OCI-LY7 (cell line): ENCODE data around the gene BMI1. TPM values are rescaled to one million over a fixed set of nuclear protein-coding genes. Genes with fewer than 3 reads are reported as not detected.

ENCODE experiments used
- BruUV-seq: library from RNA; stranded (reverse); fragments of 400-500 nt; replicated peaks from 2 replicates; lab custom pipeline; 2021; lab: Mats Ljungman, UMichigan
- CTCF ChIA-PET: fragments of 300-600 bp; sonication (Branson Sonifier 250); formaldehyde crosslinking; loops from one replicate; lab custom pipeline; 2022; ENCODE audit warnings: antibody characterized with exemption; ENCODE audit not compliant: unreplicated experiment; lab: Charles Lee
- POLR2A ChIA-PET: fragments of 300-600 bp; sonication (Branson Sonifier 250); formaldehyde crosslinking; loops from one replicate; lab custom pipeline; 2022; ENCODE audit warnings: antibody characterized with exemption; lab: Charles Lee
- DNase-seq: peaks from one replicate; pipeline ENCODE4 v3.0.0-alpha.2; 2015; ENCODE audit warnings: low spot score
- H2AFZ ChIP-seq: fragments of 200-600 bp; sonication (generic), shearing (Covaris generic); 2 replicates; pipeline ENCODE4 v1.6.1; 2014; ENCODE audit warnings: mild to moderate bottlenecking, antibody characterized with exemption, low read length, moderate library complexity
- H3K27ac ChIP-seq: fragments of 200-600 bp; sonication (generic); 2 replicates; pipeline ENCODE4 v1.5.1; 2014; ENCODE audit warnings: mixed run types, low read depth, mild to moderate bottlenecking, moderate library complexity, low read length, inconsistent platforms; ENCODE audit not compliant: poor library complexity, severe bottlenecking
- H3K36me3 ChIP-seq: fragments of 200-600 bp; sonication (generic); 2 replicates; pipeline ENCODE4 v1.6.1; 2014; ENCODE audit warnings: mild to moderate bottlenecking, antibody characterized with exemption, low read length, moderate library complexity, mixed read lengths; ENCODE audit not compliant: insufficient read depth
- H3K4me1 ChIP-seq: fragments of 200-600 bp; sonication (generic); 2 replicates; pipeline ENCODE4 v1.5.1; 2014; ENCODE audit warnings: mild to moderate bottlenecking, low read length; ENCODE audit not compliant: insufficient read depth, poor library complexity, severe bottlenecking
- H3K4me2 ChIP-seq: fragments of 200-600 bp; sonication (generic); 2 replicates; pipeline ENCODE4 v1.6.1; 2014; ENCODE audit warnings: mild to moderate bottlenecking, low read length
- H3K4me3 ChIP-seq: fragments of 200-600 bp; sonication (generic); 2 replicates; pipeline ENCODE4 v1.5.1; 2014; ENCODE audit warnings: mild to moderate bottlenecking, low read depth, low read length; ENCODE audit not compliant: poor library complexity, severe bottlenecking
- H3K79me2 ChIP-seq: fragments of 200-600 bp; sonication (generic); 2 replicates; pipeline ENCODE4 v1.6.1; 2016; ENCODE audit warnings: low read depth, mild to moderate bottlenecking, low read length, moderate library complexity, mixed read lengths; ENCODE audit not compliant: insufficient read depth
- H3K9me2 ChIP-seq: fragments of 200-600 bp; sonication (generic); 2 replicates; pipeline ENCODE4 v1.6.1; 2016; ENCODE audit warnings: mild to moderate bottlenecking, low read length, mixed read lengths; ENCODE audit not compliant: insufficient read depth
- H3K9me3 ChIP-seq: fragments of 200-600 bp; sonication (generic); 2 replicates; pipeline ENCODE4 v1.6.1; 2014; ENCODE audit warnings: mild to moderate bottlenecking, mixed run types, low read length, mixed read lengths
- H4K20me1 ChIP-seq: fragments of 200-600 bp; sonication (generic); 2 replicates; pipeline ENCODE4 v1.6.1; 2014; ENCODE audit warnings: mild to moderate bottlenecking, antibody characterized with exemption, low read length, moderate library complexity, mixed read lengths; ENCODE audit not compliant: insufficient read depth
- CTCF ChIP-seq: fragments of 200-600 bp; sonication (generic); conservative IDR thresholded peaks from 2 replicates; pipeline ENCODE4 v1.5.1; 2014; ENCODE audit warnings: mild to moderate bottlenecking, antibody characterized with exemption, low read length, moderate library complexity, mixed read lengths
- EZH2phosphoT487 ChIP-seq: fragments of 200-600 bp; sonication (generic); IDR thresholded peaks from 2 replicates; pipeline ENCODE4 v1.6.1; 2018; ENCODE audit warnings: low read depth, borderline replicate concordance, mild to moderate bottlenecking, mixed run types, antibody characterized with exemption, low read length, moderate library complexity, mixed read lengths
- intact Hi-C: fragments of 100-400 bp; cut with micrococcal nuclease; formaldehyde crosslinking; loops from one replicate; pipeline ENCODE4 v1.10.0; 2022; ENCODE audit not compliant: unreplicated experiment
- total RNA-seq, 2 experiments: library from RNA; depleted of rRNA in 1 of 2; stranded (reverse); fragments of >200 nt in 1 of 2; shearing (Covaris generic) in 1 of 2; gene quantifications; 2 replicates each; pipeline ENCODE4 v1.2.3, GENCODE V29; 2014 to 2022

The BMI1 gene
- total RNA-seq, 2 experiments from 2014 or later = 7.4 to 17.8 TPM

GRCh38 chr10:22369434-22370072 lies 48.7 kb downstream of the BMI1 start:
- Histone ChIP-seq H3K79me2 (no peaks in the 10 kb centered on the region), H3K36me3 (no peaks in the 10 kb centered on the region), H3K27ac (no peak overlapping the region), H3K9me3 (no peaks in the 10 kb centered on the region), H4K20me1 (no peaks in the 10 kb centered on the region), H3K4me2 (no peak overlapping the region), H3K9me2 (no peaks in the 10 kb centered on the region), H2AFZ (peak overlapping the region; percentile 83), H3K4me3 (no peak overlapping the region), H3K4me1 (peaks cover 10% of the 10 kb centered on the region)
- no peak for DNase-seq
- ChIA-PET CTCF (no interaction called here), POLR2A (interaction anchor here (0.7 to 2.4 kb wide), 6 partner anchors 10 to 359 kb away, joined by 4 to 10 read pairs (median 7); partner anchors contain the start of gene COMMD3)
- no TSS peak for BruUV-seq
- intact Hi-C loops = no loop called here
- TF ChIP-seq CTCF = no peak
- TF ChIP-seq EZH2phosphoT487 = no peak

DNA sequence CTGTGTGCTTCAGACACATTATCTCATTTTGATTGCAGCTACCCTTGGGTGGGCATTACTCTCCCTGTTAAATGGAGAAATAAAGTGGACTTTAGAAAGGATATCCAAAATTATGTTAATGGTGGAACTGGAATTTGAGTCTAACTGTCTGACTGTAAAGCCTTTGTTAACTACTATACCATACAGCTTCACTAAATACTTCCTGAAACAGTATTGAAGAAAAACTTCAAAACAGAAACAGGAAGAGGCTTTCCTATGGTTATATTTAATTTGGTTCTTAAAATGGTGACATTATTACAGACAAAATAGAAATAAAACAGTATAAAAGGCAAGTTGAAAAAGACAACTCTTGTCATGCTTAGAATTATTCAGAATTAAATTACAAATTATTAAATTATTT lies 49.4 kb downstream of the BMI1 start:
- H2AFZ ChIP-seq = peak overlapping the region; percentile 71
- POLR2A ChIA-PET = interaction anchor here (0.7 to 2.4 kb wide), 6 partner anchors 9 to 360 kb away, joined by 4 to 10 read pairs (median 7); partner anchors contain the start of gene COMMD3
- no peak for DNase-seq
- intact Hi-C loops = no loop called here
- no peaks in the 10 kb centered on the region for H3K36me3 ChIP-seq
- H3K27ac ChIP-seq = no peak overlapping the region
- TF ChIP-seq CTCF = no peak
- TF ChIP-seq EZH2phosphoT487 = no peak
- no TSS peak for BruUV-seq
- H3K9me2 ChIP-seq = no peaks in the 10 kb centered on the region
- CTCF ChIA-PET = no interaction called here
- no peak overlapping the region for H3K4me3 ChIP-seq
- peak overlapping the region; percentile 44; the same call in 1 of the 2 replicates for H3K4me2 ChIP-seq
- no peaks in the 10 kb centered on the region for H3K79me2 ChIP-seq
- no peaks in the 10 kb centered on the region for H3K9me3 ChIP-seq
- H4K20me1 ChIP-seq = no peaks in the 10 kb centered on the region
- H3K4me1 ChIP-seq = peaks cover 17% of the 10 kb centered on the region

GRCh38 chr10:22372298-22372697 lies 51.4 kb downstream of the BMI1 start:
- Histone ChIP-seq H3K79me2 (no peaks in the 10 kb centered on the region), H3K36me3 (no peaks in the 10 kb centered on the region), H3K9me3 (no peaks in the 10 kb centered on the region), H4K20me1 (no peaks in the 10 kb centered on the region), H3K4me3 (no peak overlapping the region), H3K27ac (no peak overlapping the region), H3K4me1 (peaks cover 18% of the 10 kb centered on the region), H2AFZ (no peak overlapping the region), H3K9me2 (no peaks in the 10 kb centered on the region), H3K4me2 (no peak overlapping the region)
- TF ChIP-seq CTCF (no peak), EZH2phosphoT487 (no peak)
- CTCF ChIA-PET = no interaction called here
- POLR2A ChIA-PET = interaction anchor here (1.1 to 1.6 kb wide), 3 partner anchors 10 to 56 kb away, joined by 3 to 4 read pairs (median 4); no protein-coding TSS in a partner anchor
- intact Hi-C loops = no loop called here
- DNase-seq = no peak
- no TSS peak for BruUV-seq
